ENCODE measurements around the gene CRYBG2.

Gene CRYBG2

DNA sequence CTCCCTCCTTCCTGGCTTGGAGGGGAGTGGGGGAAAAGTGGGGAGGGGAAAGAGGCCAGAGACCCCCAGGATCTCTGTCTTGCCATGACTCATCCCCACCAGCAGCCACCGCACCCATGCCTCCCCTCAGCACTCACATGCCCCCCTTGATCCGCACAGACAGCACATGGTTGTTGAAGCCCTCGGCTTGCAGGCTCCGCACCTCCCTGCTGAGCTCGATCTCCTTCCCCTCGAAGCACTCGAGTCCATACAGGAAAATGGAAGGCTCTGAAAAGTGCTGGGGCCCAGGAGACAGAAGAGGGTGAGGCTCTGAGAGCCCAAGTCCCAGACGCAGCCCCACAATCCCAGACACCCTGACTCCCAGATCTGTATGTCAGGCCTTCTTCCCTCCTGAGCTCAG, 25.3 kb downstream of the CRYBG2 start:
- TF ChIP-seq SIN3A (IDR thresholded peaks at IDR 0.05; ENCODE audit: borderline replicate concordance, insufficient read depth, low read length), result no peak
- TF ChIP-seq FOXP2 (optimal IDR thresholded peaks at IDR 0.05; ENCODE audit: borderline replicate concordance, extremely low read depth, extremely low read length, insufficient read depth), result no peak
- no peak for TF ChIP-seq TAF1 (IDR thresholded peaks at IDR 0.05; ENCODE audit: borderline replicate concordance, insufficient read depth, low read length)
- no peak for TF ChIP-seq POLR2AphosphoS5 (IDR thresholded peaks at IDR 0.05; ENCODE audit: low read depth, low read length)
- TF ChIP-seq, protein P1, sequence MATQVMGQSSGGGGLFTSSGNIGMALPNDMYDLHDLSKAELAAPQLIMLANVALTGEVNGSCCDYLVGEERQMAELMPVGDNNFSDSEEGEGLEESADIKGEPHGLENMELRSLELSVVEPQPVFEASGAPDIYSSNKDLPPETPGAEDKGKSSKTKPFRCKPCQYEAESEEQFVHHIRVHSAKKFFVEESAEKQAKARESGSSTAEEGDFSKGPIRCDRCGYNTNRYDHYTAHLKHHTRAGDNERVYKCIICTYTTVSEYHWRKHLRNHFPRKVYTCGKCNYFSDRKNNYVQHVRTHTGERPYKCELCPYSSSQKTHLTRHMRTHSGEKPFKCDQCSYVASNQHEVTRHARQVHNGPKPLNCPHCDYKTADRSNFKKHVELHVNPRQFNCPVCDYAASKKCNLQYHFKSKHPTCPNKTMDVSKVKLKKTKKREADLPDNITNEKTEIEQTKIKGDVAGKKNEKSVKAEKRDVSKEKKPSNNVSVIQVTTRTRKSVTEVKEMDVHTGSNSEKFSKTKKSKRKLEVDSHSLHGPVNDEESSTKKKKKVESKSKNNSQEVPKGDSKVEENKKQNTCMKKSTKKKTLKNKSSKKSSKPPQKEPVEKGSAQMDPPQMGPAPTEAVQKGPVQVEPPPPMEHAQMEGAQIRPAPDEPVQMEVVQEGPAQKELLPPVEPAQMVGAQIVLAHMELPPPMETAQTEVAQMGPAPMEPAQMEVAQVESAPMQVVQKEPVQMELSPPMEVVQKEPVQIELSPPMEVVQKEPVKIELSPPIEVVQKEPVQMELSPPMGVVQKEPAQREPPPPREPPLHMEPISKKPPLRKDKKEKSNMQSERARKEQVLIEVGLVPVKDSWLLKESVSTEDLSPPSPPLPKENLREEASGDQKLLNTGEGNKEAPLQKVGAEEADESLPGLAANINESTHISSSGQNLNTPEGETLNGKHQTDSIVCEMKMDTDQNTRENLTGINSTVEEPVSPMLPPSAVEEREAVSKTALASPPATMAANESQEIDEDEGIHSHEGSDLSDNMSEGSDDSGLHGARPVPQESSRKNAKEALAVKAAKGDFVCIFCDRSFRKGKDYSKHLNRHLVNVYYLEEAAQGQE (IDR thresholded peaks at IDR 0.05; ENCODE audit: insufficient read depth in 1 of 2, low read depth in 2 of 2, low read length in 2 of 2), result no peak

DNA sequence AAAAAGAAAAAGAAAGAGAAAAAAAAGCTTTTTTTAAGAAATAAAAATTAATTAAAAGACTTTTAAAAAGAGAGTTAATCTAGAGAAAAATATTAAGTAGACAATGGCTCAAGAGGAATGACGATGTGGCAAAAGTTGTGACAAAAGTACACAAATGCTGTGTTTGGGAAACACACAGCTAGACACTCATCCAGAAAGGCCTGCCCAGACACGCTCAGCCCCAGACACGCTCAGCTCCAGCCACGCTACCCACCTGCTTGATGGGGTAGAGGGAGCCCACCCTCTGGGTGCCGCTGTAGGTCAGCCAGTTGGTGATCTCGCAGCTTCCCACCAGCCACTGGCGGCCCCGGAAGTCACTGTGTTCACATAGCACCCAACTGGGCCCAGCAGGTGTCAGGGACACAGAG, 26.0 kb downstream of the CRYBG2 start:
- TF ChIP-seq TAF1 (IDR thresholded peaks at IDR 0.05; ENCODE audit: borderline replicate concordance, insufficient read depth, low read length) (no peak), SIN3A (IDR thresholded peaks at IDR 0.05; ENCODE audit: borderline replicate concordance, insufficient read depth, low read length) (no peak), FOXP2 (optimal IDR thresholded peaks at IDR 0.05; ENCODE audit: borderline replicate concordance, extremely low read depth, extremely low read length, insufficient read depth) (no peak), POLR2AphosphoS5 (IDR thresholded peaks at IDR 0.05; ENCODE audit: low read depth, low read length) (no peak)
- TF ChIP-seq, protein P1 (IDR thresholded peaks at IDR 0.05; ENCODE audit: insufficient read depth in 1 of 2, low read depth in 2 of 2, low read length in 2 of 2), result no peak

DNA sequence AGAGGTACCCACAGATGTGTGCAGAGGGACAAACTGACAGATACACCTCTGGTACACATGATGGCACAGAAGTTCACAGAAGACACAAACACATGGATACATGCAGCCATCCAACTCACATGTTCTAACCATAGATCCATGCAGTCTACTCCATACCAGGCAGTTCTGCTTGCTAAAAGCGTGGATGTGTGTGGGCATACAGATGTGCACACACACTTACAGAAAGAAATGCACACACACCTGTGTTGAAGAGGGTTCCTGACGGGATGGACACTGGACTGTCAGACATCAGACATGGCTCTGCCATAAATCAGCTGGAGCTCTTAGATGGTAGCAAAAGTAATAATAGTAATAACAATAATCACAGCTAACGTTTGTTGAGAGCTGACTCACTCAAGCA, 29.4 kb downstream of the CRYBG2 start:
- TF ChIP-seq TAF1 (IDR thresholded peaks at IDR 0.05; ENCODE audit: borderline replicate concordance, insufficient read depth, low read length), result no peak
- no peak for TF ChIP-seq FOXP2 (optimal IDR thresholded peaks at IDR 0.05; ENCODE audit: borderline replicate concordance, extremely low read depth, extremely low read length, insufficient read depth)

DNA sequence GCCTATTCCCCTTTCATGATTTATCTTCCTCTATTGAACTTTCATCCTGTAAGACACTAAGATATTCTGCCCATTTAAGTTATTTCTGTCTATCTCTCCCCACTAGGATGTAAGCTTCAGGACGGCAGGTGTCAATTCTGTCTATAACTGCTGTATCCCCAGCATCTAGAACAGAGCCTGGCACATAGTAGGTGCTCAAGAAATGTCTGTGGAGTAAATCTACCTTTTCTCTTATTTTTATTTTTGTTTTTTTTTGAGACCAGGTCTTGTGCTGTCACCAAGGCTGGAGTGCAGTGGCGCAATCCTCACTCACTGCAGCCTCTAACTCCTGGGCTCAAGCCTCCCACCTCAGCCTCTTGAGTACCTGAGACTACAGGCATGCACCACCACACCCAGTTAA, 30.5 kb downstream of the CRYBG2 start:
- TF ChIP-seq TAF1 (IDR thresholded peaks at IDR 0.05; ENCODE audit: borderline replicate concordance, insufficient read depth, low read length) (no peak), SIN3A (IDR thresholded peaks at IDR 0.05; ENCODE audit: borderline replicate concordance, insufficient read depth, low read length) (no peak), FOXP2 (optimal IDR thresholded peaks at IDR 0.05; ENCODE audit: borderline replicate concordance, extremely low read depth, extremely low read length, insufficient read depth) (no peak)
- TF ChIP-seq, protein P1 (IDR thresholded peaks at IDR 0.05; ENCODE audit: insufficient read depth in 1 of 2, low read depth in 2 of 2, low read length in 2 of 2), result no peak

DNA sequence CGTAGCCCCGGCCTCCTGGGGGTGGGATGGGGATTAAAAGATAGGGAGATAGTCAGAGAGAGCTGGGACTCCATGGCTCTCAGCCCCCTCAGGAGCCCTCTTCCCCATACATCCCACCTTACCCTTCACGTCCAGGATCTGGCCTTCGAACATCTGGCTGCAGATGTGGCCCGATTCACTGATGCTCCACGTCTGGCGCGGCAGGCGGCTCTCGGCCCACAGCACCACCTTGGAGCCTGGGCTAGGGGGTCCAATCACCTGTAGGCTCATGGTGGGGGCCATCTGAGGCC, 31.9 kb downstream of the CRYBG2 start:
- no peak for TF ChIP-seq SIN3A (IDR thresholded peaks at IDR 0.05; ENCODE audit: borderline replicate concordance, insufficient read depth, low read length)
- TF ChIP-seq TAF1 (IDR thresholded peaks at IDR 0.05; ENCODE audit: borderline replicate concordance, insufficient read depth, low read length), result no peak
- no peak for TF ChIP-seq POLR2AphosphoS5 (IDR thresholded peaks at IDR 0.05; ENCODE audit: low read depth, low read length)
- TF ChIP-seq FOXP2 (optimal IDR thresholded peaks at IDR 0.05; ENCODE audit: borderline replicate concordance, extremely low read depth, extremely low read length, insufficient read depth), result no peak
- TF ChIP-seq, protein P1 (IDR thresholded peaks at IDR 0.05; ENCODE audit: insufficient read depth in 1 of 2, low read depth in 2 of 2, low read length in 2 of 2), result no peak
